PC-3 (cell line): ENCODE results near the gene PNLIPRP2.

Experiments
- CTCF ChIP-seq: fragments of 300-600 bp; sonication (generic); conservative IDR thresholded peaks from 2 replicates; pipeline ENCODE4 v1.5.1; 2017; ENCODE audit warnings: antibody characterized with exemption, low read depth, mild to moderate bottlenecking, low read length
- EZH2 ChIP-seq: fragments of 300-600 bp; sonication (generic); IDR thresholded peaks from one replicate; pipeline ENCODE4 v1.6.1; 2017; ENCODE audit warnings: antibody characterized with exemption, mild to moderate bottlenecking, low read length; ENCODE audit not compliant: unreplicated experiment

GRCh38 chr10:116594525-116595035, 26.2 kb upstream of the PNLIPRP2 start:
- TF ChIP-seq EZH2 (no peak), CTCF (no peak)
